NCI-H146 treated with DMSO at 0.1 percent for 48 hours (cell line): ENCODE data around the gene ACOT12.
"Not testable (repeated sequence)": the region's sequence is repeated elsewhere in the genome, so short reads cannot be mapped to it uniquely, and the experiment has no call there.

Source experiments
- DNase-seq: peaks from one replicate; lab custom pipeline; 2025; ENCODE audit not compliant: unreplicated experiment; lab: John Stamatoyannopoulos, UW

Gene ACOT12

DNA sequence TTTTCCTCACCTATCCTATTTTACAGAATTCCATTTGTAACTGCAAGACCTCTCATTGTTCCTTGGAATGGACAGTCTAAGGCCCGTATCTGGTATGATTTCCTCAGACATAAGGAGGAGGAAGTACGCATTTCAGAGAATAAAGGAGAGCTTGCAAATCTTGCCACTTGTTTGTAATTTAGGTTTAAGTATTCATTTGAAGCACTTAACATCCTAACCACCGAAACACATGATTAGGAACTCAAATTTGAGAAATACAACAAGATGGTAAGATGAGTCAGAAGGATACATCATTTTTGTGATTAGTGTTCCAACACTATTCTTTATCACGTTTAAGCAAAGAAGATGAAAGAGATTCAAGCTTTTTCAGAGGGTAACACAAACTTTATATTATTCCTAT lies 96.4 kb downstream of the ACOT12 start:
- no peak for DNase-seq

DNA sequence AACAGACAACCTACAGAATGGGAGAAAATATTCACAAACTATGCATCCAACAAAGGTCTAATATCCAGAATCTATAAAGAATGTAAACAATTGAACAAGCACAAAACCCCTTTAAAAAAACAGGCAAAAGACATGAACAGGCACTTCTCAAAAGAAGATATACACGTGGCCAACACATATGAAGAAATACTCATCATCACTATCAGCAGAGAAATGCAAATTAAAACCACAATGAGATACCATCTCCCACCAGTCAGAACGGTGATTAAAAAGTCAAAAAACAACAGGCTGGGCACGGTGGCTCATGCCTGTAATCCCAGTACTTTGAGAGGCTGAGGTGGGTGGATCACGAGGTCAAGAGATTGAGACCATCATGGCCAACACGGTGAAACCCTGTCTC lies 99.9 kb downstream of the ACOT12 start:
- DNase-seq: not testable (repeated sequence)

DNA sequence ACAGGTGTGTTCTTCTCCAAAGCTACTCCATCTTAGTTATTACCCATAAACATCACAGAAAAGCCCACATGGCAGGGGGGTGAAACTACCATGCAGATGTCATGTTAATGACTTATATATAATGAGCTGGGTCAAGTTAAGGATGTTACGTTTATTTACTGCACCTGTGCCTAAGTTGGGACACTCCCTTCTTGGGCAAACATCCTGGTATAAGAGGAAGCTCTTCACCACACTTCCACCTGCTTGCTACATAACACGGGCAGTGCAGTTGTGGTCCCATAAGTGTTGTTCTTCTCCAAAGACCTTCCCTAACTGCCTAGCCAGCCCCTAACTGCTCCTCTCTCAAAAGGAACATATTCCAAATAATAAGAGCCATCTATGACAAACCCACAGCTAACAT lies 101.8 kb downstream of the ACOT12 start:
- no peak for DNase-seq

DNA sequence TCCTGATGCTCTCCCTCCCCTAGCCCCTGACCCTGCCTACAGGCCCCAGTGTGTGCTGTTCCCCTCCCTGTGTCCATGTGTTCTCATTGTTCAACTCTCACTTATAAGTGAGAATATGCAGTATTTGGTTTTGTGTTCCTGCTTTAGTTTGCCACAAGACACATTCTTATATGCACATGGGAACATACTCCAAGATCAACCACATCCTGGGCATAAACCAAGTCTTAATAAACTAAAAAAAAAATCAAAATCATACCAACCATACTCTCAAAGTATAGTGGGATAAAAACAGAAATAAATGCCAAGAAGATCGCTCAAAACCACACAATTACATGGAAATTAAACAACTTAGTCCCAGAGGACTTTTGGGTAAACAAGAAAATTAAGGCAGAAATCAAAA lies 103.8 kb downstream of the ACOT12 start:
- no peak for DNase-seq

DNA sequence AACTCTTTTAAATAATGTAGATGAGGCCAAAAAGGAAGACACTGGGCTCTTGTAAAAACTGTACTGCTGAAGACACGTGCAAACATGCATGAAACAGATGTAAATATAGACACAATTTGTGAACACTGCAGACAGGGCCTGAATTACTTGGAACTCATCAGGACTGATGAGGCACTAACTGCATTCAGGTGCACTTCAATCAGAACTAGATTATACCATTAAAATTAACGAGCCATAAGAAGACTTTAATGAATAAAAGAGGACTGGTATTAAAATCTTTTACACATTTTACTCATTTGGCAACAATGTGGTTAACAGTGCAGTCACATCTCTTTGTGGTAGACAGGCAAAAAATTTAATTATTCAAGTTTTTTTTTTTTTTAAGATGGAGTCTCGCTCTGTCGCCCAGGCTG lies 105.9 kb downstream of the ACOT12 start:
- no peak for DNase-seq

DNA sequence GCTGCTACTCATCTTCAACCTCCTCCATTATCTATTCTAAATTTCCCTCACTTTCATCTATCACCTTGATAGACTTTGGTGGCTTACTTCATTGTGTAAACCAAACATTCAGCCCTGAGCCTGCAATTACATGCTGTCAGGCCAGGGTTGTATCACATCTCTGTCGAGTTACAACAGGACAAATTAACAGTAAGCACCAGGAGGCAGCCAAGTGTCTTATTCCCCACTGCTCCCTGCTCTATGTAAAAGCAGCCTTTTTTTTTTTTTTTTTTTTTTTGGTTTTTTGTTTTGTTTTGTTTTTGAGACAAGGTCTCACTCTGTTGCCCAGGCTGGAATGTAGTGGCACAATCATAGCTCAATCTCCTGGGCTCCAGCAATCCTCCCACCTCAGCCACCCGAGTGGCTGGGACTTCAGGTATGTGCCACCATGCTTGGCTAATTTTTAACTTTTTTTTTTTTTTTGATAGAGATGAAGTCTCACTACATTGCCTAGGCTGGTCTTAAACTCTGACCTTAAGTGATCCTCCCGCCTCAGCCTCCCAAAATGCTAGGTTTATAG lies 107.8 kb downstream of the ACOT12 start:
- no peak for DNase-seq

DNA sequence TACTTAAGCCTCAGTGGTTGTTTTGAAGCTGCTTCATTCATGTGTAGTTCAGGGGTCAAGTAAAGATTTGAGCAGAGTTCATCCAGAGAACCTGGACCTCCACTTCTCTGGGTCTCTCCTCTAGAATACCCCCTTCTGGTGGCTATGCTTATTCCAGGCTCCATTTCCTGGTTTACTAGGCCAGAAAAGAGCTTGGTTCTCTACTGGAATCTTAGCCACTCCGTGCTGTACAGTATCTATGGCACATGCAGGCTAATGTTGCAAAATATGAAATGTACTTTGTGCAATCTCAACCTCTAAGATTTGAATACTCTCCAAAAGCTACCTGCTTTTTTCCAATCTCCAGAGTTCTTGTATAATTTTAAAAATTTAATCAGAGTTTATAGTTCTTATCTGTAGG lies 110.0 kb downstream of the ACOT12 start:
- no peak for DNase-seq
